ENCODE data around the gene CABLES1.
A peak's percentile ranks its signal among the peaks of the same experiment; 100 is the strongest.

The CABLES1 gene

DNA sequence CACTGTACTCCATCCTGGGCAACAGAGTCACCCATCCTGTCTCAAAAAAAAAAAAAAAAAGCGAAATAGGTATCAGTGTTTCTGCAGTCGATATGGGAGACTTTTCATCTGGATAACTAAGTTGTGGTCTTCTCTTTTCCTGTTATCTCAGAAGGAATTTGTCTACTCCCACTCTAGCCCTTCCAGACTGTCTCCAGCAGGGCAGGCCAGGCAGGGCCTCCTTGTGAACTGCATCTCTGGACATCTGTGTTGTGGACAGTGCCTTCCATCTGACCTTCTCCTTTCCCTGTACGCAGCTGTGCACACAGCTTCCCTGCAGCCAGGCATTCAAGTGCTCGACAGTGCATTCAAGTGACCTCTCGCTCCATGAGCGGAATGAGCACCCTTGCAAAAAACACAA, 110.2 kb downstream of the CABLES1 start:
- no peak for DNase-seq

DNA sequence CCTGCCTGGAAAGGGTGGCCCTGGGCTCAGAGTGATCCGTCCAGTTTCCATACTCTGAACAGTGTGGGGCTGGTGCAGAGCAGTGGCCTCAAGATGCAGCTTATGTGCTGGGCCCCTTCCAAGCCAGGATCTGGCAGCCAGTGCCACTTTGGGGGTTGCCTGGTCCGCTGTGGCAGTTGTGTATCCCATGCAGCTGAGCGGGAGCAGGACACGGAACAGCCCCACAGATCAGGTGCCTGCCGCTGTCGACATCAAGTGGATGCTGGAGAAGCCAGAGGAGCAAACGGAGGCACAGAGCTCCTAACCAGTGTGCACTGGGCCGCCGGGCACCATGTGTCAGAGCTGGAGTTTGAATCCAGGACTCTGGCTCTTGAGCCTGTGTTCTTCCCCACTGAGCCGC, 112.0 kb downstream of the CABLES1 start:
- no peak for DNase-seq

GRCh38 chr18:23247896-23248295, 112.6 kb downstream of the CABLES1 start:
- no peak for DNase-seq

DNA sequence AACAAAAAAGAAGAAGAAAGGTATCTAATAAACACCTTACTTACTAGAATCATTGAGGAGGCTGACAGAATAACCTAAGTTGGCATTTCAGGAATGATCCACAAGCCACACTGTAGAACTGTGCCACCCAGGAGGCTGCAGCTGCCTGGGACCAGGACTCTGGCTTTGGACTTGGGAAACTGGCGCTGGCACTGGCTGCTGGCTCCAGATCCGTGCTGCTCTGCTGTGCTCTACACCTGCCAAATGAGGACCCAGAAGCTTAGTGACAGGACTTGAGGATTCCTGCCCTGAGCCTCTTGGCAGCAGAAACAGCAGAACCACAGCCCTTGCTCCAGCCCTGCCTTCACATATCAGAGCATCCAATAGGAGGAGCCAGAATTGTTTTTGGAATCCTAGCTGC, 113.5 kb downstream of the CABLES1 start:
- DNase-seq, result no peak

DNA sequence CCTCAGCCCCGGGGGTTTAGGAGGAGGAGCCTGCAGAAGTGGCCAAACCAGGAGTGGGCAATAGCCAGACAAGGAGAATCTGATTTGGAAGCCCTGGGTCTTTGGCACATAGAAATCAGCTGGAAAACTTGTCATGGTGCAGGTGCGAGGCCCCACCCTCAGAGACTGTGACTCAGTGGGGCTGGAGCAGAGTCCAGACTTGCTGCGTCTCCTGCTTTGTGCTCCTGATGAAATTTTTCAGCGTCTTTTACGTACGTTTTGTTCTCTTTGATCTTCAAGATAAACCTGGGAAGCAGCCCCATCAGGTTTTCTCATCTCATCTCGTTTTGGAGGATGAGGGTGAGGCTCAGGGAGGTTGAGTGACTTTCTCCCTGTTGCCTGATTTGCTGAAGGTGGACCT, 114.1 kb downstream of the CABLES1 start:
- no peak for DNase-seq

DNA sequence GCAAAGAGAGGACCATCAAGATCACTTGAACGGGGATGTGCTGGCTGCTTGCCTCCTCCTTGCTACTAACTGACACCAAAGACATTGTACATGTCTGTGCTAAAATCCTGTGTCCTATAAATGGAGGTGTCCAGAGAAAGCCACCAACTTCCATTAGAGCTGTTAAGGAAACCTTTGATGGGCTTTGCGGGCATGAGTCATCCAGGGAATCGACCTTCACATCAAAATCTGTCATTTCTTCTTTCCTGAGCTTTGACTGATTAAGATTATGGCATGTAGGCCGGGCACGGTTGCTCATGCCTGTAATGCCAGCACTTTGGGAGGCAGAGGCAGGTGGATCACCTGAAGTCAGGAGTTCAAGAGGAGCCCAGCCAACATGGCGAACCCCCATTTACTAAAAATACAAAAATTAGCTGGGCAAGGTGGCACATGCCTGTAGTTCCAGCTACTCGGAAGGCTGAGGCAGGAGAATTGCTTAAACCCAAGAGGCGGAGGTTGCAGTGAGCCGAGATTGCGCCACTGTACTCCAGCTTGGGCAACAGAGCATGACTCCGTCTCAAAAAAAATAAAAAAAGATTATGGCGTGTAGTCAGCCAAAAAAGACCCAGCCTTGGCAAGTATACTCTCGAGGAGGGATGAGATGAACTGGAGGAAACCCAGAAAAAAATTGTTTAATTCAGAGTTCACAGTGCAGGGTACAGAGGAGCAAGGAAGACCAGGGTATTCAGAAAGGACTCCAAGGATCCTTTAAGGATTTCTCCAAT, 115.8 kb downstream of the CABLES1 start:
- DNase-seq, result peak; percentile 56 to 81 (median 72)

- peak in 1 of 4 experiments; percentile 27 for DNase-seq
Measured at GRCh38 chr18:23253630-23254029, 118.3 kb downstream of the CABLES1 start.

DNA sequence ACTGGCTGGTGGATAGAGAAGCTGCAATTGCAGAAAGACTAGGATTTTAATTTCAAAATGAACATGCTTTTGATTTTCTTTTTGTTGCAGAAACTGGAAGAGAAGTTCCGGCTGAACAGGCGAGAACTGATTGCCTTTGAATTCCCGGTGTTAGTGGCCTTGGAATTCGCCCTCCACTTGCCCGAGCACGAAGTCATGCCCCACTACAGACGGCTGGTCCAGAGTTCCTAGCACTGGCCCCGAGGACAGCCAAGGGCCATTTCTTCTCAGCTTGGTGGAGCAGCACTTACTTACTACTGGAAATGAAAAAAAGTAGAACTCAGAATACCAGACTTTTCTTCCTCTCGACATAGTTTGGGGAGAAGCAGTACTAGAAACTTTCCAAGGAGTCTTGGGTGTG, 121.9 kb downstream of the CABLES1 start:
- no peak for DNase-seq

DNA sequence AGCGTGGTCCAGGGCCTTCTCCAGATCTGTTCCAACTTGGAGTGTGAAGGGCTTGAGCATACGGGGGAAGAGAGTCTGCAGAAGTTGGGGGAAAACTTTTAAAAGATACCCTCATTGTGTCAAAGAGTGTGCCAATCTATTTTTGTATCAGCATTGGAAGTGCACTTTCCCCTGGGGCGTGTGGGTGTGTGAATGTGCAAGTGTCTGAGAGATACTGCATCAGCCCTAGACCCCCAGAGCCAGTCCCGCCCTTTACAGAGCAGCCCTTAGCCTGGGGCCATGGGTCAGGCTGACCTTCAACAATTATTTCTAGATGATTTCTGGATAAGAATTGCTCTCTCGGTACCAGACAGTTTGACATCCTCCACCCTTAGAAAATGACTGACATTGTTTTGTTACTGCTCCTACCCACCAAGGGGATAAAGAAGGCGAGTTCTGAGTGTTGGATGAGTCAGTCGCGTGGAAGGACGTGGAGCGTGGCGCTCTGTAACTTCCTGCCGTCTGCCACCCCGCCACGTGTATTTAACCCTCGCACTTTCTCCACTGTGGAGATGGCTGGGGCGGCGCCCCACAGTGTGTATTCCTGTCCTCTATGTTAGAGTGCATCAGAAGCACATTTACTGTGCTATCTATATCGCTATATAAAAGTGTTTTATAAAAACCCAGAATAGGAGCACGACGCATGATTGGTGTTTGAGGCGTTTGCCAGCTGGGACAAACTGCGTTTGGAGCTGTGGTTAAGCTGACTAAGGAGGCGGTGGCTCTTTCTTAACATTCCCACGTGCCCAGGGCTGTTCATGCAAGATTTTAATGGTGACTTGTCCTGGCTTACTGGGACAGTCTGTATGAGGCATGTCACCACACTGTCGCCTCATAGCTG, 122.6 kb downstream of the CABLES1 start:
- peak; percentile 84 to 93 (median 86) for DNase-seq

DNA sequence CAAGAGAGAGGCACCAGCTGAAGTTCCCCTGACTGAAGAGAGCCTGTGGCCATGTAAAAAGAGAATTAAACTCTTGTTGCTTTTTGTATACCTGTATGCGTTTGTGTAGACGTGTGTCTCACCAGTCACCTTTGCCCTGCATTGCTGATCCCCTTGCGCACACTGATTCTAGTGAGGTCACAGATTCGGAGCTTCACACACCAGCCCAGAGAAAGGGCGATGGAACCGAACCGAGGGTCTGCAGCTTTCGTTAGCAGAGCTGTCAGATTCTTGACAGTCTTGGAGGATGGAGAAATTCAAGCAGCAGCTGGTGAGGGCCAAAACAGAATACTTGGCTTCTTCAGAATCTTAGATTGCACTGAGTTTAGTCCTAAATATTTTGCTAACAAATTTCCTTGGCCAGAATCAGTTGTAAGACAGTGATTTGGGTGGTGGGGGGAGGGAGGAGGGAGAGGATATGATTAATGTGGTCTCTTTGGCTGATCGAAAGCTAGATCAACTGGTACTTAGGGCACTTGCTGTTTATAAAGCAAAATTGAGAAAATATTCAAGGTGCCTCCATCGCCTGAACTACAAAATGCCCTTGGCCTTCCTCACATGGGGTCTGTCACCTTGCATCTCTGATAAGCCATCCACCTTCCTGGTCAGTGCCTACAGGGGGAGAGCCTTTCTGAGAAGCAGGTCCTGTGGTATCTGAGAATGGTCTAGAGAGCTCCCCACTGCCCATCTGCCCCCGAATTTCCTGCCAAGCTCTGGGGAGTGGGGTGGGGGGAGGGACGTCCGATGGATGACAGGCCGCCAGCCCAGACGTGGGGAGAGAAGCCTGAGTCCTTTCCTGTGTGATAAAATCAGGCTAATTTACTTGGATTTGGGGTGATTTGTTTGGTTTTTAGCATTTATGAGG, 123.5 kb downstream of the CABLES1 start:
- no peak for DNase-seq

DNA sequence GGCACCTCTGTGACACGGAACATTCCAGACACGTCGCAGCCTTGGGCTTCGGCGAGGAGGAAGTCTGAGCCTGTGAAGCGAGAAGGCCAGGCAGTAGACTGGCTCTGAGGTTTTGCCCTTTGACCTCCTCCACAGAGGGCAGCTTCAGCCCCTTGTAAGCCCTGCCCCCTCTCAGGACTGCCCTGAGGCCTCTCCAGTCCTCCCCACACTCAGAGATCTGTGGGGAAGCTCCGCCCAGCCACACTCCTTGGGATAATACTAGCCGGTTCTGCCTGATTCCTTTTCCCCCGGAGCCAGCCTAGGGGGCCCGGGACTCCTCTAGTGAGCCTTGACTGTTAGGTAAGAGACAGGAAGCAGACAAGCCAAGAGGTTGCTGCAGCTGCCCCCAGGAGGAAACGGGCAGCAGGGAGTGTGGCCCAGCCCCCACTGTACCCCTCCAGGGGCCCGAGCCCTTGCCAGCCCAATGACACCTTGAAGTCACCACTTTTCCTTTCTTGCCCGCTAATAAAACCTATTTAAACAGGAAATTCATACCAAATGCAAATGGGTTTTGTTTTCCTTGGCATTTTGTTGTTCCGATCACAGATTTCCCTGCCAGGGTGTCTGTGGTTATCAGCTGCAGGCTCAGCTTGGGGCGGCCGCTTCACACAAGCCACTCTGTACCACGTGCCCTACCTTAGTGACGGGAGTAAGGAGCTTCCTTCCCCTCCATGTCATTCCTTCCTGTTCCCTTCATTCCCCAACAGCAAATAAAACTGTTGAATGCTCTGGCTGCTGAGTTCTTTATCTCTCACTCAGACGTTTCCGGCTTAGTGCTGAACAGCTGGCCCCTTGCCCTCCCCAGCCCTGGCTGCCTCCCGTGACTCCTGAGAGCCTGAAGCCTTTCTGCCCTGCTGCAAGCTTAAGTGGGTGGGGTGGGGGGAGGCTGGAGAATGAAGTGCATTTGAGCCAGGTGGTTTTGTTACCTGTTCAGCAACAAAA, 124.7 kb downstream of the CABLES1 start:
- peak; percentile 65 to 80 (median 76) for DNase-seq

DNA sequence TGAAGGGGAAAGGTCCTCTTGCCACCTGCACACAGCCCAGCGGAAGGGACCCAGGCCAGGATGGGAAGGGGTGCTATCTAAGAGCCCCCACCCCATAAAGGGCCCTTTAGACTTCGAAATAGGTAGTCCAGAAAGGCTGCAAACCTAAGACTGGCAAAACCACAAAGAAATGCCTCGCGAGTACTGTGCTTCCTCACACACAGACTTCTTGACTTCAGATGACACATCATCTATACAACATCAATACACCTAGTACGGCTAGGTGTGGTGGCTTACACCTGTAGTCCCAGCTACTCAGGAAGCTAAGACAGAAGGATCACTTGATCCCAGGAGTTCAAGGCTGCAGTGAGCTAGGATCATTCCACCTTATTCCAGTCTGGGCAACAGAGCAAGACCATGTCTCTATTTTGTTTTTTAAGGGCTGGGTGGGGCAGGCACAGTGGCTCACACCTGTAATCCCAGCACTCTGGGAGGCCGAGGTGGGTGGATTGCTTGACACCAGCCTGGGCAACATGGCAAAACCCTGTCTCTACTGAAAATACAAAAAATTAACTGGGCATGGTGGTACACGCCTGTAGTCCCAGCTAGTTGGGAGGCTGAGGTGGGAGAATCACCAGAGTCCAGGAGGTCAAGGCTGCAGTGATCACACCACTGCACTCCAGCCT, 125.8 kb downstream of the CABLES1 start:
- DNase-seq, result no peak

DNA sequence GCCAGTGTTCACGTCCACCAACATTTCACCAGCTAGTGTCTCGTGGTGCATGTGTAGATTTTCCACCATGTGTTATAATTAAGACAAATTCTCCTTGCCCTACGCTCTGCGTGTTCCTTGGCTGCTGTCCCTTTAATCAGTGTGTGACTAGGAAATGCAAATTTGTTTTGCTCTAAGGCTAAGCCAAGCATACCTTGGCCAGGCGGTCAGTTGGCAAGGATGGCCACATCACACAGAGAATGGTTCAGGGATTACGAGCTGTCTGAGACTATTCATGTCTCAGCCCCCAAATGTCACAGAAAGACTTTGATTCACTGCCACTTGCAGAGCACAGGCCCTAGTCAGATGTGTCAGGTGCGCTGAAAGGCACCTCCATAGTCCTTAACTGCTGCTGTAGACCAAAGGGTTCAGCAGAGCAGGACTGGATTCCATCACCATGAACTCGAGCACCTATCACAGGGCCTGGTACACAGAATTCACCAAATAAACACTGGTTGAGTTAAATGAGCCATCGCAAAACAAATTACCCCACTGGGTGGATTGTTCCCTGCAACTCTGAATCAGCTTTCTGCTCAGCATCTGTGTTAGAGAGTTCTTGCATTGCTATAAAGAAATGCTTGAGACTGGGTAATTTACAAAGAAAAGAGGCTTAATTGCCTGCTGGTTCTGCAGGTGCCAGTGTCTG, 128.4 kb downstream of the CABLES1 start:
- DNase-seq, result no peak

GRCh38 chr18:23265682-23266399, 130.6 kb downstream of the CABLES1 start:
- no peak for DNase-seq

DNA sequence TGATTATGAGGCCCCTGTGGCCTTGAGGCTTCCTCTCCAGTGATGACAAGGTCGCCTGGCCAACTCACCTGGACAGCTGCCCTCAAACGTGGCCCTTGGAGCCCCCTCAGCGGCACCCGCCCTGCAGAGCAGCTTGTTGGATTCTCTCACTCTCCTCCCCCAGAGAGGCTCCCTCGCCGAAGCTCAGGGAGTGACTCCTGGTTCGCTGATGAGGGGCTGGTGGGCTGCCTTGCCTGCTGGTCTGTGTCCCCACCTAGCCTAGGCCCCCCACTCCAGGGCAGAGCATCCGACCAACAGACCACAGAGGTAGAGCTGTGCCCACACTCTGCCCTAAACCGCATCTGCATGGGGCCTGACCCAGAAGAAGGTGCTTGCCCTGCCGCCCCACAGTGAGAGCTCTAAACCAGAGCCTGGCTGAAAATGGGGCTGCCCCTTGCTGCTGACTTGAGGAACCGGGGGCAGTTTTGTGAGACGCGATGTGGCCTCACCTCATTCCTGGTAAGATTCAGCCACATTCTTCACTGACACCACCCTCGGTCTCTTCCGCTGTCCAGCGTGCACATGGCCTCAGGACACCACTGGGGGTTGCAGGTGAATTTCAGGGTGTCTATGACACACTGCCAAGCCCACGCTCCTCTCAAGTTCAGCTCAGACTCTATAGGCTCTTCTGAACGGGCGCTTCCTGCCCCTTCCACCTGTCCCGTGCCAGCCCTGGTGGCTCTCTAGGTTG, 131.6 kb downstream of the CABLES1 start:
- DNase-seq, result no peak

- DNase-seq, result no peak
Measured at GRCh38 chr18:23267447-23267776, 132.1 kb downstream of the CABLES1 start.

DNA sequence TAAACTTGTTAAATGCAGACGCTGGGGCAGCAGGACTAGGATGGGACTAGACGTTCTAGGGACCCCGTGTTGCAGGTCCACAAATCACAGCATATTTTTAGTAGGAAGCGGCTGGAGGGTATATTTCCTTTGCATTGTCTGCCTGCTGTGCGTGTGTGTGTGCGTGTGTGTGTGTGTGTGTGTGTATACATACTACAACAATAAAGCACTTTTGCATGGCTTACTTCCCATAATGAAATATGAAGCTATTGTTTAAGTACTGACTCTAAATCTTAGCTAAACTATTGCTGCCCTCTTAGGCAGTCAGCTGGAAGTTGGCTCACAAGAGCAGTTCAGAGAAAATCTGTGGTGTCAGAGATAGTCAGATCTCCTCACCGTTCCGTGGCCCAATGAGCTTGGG, 133.4 kb downstream of the CABLES1 start:
- DNase-seq, result no peak

- peak in 1 of 4 experiments; percentile 26 for DNase-seq
Measured at GRCh38 chr18:23269068-23269467, 133.8 kb downstream of the CABLES1 start.

DNA sequence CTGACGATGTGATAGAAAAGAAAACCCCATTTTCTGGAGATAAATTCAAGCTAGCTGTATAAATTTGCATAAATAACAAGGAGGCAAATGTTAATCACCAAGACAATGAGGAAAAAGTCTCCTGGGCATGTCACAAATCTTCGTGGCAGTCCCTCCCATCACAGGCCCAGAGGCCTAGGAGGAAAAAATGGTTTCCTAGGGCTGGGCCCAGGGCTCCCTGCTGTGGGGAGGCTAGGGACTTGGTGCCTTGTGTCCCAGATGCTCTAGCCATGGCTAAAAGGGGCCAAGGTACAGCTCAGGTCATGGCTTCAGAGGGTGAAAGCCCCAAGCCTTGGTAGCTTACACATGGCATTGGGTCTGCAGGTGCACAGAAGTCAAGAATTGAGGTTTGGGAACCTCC, 134.6 kb downstream of the CABLES1 start:
- DNase-seq, result no peak

All from suppressor macrophage (primary cell).